NT2/D1 (cell line): ENCODE results near the gene ARID1A.
"Not testable (repeated sequence)": the region's sequence is repeated elsewhere in the genome, so short reads cannot be mapped to it uniquely, and the experiment has no call there.

Experiments used
- YY1 ChIP-seq: IDR thresholded peaks from 2 replicates; pipeline ENCODE4 v1.6.1; 2011; ENCODE audit not compliant: insufficient read length, insufficient read depth
- ZNF274 ChIP-seq: IDR thresholded peaks from 2 replicates; pipeline ENCODE4 v1.6.1; 2011; ENCODE audit warnings: mild to moderate bottlenecking, low read depth, low read length

DNA sequence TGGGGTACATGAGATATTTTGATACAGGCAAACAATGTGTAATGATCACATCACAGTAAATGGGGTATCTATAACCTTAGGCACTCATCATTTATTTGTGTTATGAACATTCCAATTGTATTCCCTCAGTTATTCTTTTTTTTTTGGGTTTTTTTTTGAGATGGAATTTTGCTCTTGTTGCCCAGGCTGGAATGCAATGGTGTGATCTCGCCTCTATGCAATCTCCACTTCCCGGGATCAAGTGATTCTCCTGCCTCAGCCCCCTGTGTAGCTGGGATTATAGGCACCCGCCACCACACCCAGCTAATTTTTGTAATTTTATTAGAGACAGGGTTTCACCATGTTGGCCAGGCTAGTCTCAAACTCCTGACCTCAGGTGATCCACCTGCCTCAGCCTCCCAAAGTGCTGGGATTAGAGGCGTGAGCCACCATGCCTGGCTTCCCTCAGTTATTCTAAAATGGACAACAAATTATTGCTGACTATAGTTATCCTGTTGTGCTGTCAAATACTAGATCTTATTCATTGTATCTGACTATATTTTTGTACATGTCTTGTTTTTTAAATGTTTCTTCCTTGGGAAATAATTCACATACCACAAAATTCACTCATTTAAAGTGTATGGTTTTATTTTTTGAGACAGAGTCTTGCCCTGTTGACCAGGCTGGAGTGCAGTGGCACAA, 27.6 kb upstream of the ARID1A start:
- TF ChIP-seq ZNF274, YY1: not testable (repeated sequence)
